Thyroid gland (tissue), 4 donors: ENCODE measurements around the gene NUBP2.

Experiments
- CTCF ChIP-seq, 6 experiments: fragments of 200-600 bp in 3 of 6; fragments of 450-650 bp in 3 of 6; sonication (generic) in 3 of 6; IDR thresholded peaks; one replicate each; pipeline ENCODE4 v1.5.1; 2016 to 2019; ENCODE audit warnings: antibody characterized with exemption in 6 of 6, mild to moderate bottlenecking in 2 of 6, inconsistent platforms in 1 of 6, moderate library complexity in 1 of 6
- POLR2A ChIP-seq, 2 donors: fragments of 450-650 bp; IDR thresholded peaks; one replicate each; pipeline ENCODE4 v1.6.1; 2017; ENCODE audit warnings: antibody characterized with exemption in 2 of 2, mild to moderate bottlenecking in 2 of 2, moderate library complexity in 1 of 2

- no peak for TF ChIP-seq POLR2A (IDR thresholded peaks at IDR 0.05)
- TF ChIP-seq CTCF (IDR thresholded peaks at IDR 0.05): no peak
Measured at GRCh38 chr16:1789643-1790045, 6.9 kb downstream of the NUBP2 start.
